ENCODE data around the gene CLN6.

CLN6 gene

DNA sequence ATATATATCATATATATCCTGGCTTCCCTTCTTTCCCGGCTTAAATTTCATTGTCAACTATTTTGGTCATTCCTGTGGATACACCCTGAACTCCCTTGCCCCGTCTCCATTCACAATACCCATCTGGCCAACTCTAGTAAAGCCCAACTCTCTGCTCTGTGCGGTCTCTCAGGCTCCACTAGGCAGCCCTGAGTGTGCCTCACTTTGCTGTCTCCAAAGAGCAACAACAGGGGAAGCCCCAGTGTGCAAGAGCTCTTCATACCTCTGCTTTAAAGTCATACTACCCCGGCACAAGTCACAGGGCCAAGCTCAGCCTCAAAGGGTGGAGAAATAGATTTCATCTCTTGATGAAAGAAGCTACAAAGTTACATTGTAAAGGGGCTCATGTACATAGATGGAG lies 29.2 kb upstream of the CLN6 start:
- TF ChIP-seq CTCF (conservative IDR thresholded peaks at IDR 0.05; ENCODE audit: control insufficient read depth, insufficient read depth, low read depth, low read length) = no peak
- no peak overlapping the region for H3K4me3 ChIP-seq (ENCODE audit: control insufficient read depth, low read depth, low read length)
- DNase-seq (ENCODE audit: low read depth) = no peak

GRCh38 chr15:68256675-68257450 lies 27.3 kb upstream of the CLN6 start:
- no peak for TF ChIP-seq CTCF (conservative IDR thresholded peaks at IDR 0.05; ENCODE audit: control insufficient read depth, insufficient read depth, low read depth, low read length)
- DNase-seq (ENCODE audit: low read depth) = peak; percentile 95
- peak overlapping the region; percentile 61 for H3K4me3 ChIP-seq (ENCODE audit: control insufficient read depth, low read depth, low read length)

DNA sequence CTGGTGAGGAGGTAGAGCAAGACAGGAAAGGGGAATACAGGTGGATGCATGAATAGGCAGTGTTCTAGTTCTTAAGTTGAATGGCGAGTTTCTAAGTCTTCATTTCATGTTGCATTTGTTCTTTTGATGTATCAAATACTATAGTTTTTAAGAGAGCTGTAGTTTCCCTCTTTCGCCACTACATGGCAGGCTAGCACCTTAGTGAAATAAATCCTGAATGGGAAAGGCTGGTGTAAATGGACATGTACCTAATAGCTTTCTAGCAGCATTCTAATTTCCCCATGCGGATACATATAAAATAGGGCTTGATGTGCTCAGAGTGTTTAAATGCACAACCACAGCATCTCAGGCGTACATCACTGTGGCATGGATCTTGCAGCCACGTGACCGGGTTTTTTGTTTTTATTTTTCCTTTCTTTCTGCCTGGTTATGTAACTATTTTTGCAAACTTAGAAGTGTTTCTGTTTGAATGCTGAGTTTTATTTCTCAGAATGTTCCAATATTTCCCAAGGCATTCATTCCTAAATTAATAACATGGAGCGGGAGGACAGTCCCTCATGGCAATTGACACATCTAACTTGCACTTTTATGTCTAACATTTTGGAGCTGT lies 23.5 kb upstream of the CLN6 start:
- peak; percentile 94 for TF ChIP-seq CTCF (conservative IDR thresholded peaks at IDR 0.05; ENCODE audit: control insufficient read depth, insufficient read depth, low read depth, low read length)
- no peak overlapping the region for H3K4me3 ChIP-seq (ENCODE audit: control insufficient read depth, low read depth, low read length)
- peak; percentile 87 for DNase-seq (ENCODE audit: low read depth)

DNA sequence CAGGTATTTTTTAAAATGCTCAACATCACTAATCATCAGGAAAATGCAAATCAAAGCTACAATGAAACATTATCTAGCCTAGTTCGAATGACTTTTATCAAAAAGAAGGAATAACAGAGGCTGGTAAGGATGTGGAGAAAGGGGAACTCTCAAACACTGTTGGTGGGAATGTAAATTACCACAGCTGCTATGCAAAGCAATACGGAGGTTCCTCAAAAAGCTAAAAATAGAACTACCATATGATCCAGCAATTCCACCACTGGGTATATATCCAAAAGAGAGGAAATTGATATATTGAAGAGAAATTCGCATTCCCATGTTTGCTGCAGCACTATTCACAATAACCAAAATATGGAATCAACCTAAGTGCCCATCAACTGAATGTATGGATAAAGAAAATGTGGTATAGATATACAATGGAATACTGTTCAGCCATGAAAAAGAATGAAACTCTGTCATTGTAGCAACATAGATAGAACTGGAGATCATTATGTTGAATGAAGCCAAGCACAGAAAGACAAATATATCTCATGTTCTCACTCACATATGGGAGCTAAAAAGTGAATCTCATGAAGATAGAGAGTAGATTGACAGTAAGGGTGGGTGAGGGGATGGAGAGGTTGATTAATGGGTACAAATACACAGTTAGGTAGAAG lies 19.7 kb upstream of the CLN6 start:
- TF ChIP-seq CTCF (conservative IDR thresholded peaks at IDR 0.05; ENCODE audit: control insufficient read depth, insufficient read depth, low read depth, low read length) = no peak
- DNase-seq (ENCODE audit: low read depth) = no peak
- H3K4me3 ChIP-seq (ENCODE audit: control insufficient read depth, low read depth, low read length) = no peak overlapping the region

DNA sequence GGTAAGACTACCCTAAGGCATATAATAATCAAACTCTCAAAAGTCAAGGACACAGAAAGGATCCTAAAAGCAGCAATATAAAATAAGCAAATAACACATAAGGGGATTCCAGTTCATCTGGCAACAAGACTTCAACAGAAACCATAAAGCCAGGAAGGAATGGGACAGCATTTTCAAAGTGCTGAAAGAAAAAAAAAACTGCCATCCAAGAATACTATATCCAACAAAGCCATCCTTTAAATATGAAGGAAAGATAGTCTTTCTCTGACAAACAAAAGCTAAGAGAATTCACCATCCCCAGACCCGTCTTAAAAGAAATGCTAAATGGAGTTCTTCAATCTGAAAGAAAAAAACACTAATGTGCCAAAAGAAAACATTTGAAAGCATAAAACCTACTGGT lies 14.7 kb upstream of the CLN6 start:
- H3K4me3 ChIP-seq (ENCODE audit: control insufficient read depth, low read depth, low read length) = no peak overlapping the region
- DNase-seq (ENCODE audit: low read depth) = no peak
- no peak for TF ChIP-seq CTCF (conservative IDR thresholded peaks at IDR 0.05; ENCODE audit: control insufficient read depth, insufficient read depth, low read depth, low read length)

- no peak for DNase-seq (ENCODE audit: low read depth)
- H3K4me3 ChIP-seq (ENCODE audit: control insufficient read depth, low read depth, low read length) = no peak overlapping the region
- TF ChIP-seq CTCF (conservative IDR thresholded peaks at IDR 0.05; ENCODE audit: control insufficient read depth, insufficient read depth, low read depth, low read length) = no peak
These were observed 11.8 kb upstream of the CLN6 start for GRCh38 chr15:68241088-68241935.
